Esophagus muscularis mucosa (tissue), 3 donors: Measurements from ENCODE around the gene DIP2A.

Experiments used
- POLR2A ChIP-seq: fragments of 450-650 bp; IDR thresholded peaks from one replicate; pipeline ENCODE4 v1.6.1; 2017; ENCODE audit warnings: antibody characterized with exemption, moderate library complexity, mild to moderate bottlenecking, low read depth
- TF ChIP-seq, protein P1 (sequence below), 3 experiments: fragments of 200-600 bp in 2 of 3; fragments of 450-650 bp in 1 of 3; sonication (generic) in 2 of 3; IDR thresholded peaks; one replicate each; pipeline ENCODE4 v1.5.1; 2017 to 2019; ENCODE audit warnings: antibody characterized with exemption in 3 of 3, mild to moderate bottlenecking in 2 of 3, moderate library complexity in 1 of 3

DNA sequence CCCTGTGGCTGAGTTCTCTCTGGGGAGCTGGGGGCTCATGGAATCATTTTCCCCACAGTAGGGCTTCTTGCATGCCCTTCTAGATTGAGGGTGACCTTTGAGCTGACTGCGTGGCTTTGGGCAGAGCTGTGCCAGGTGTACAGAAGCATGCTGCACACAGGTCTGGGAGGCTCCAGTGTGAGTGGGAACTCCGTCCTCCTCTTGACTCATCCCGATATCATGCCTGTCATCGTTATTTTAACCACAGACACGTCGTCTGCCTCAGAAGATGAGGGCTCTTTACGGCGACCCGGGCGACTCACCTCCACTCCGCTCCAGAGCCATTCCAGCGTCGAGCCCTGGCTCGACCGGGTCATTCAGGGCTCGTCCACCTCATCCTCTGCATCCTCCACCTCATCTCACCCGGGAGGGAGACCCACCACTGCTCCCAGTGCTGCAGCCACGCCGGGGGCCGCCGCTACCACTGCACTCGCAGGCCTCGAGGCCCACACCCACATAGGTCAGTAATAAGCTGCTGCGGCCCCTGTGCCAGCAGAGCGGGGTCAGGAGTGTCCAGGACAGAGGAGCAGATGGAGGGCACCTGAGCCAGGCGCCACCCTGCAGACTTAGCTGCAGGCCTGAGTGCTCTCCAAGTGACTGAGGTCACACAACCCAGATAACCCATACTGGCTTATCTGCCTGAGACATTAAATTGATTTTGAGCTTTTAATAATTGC, 39.8 kb downstream of the DIP2A start:
- TF ChIP-seq, protein P1, sequence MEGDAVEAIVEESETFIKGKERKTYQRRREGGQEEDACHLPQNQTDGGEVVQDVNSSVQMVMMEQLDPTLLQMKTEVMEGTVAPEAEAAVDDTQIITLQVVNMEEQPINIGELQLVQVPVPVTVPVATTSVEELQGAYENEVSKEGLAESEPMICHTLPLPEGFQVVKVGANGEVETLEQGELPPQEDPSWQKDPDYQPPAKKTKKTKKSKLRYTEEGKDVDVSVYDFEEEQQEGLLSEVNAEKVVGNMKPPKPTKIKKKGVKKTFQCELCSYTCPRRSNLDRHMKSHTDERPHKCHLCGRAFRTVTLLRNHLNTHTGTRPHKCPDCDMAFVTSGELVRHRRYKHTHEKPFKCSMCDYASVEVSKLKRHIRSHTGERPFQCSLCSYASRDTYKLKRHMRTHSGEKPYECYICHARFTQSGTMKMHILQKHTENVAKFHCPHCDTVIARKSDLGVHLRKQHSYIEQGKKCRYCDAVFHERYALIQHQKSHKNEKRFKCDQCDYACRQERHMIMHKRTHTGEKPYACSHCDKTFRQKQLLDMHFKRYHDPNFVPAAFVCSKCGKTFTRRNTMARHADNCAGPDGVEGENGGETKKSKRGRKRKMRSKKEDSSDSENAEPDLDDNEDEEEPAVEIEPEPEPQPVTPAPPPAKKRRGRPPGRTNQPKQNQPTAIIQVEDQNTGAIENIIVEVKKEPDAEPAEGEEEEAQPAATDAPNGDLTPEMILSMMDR (IDR thresholded peaks at IDR 0.05) = no peak
- no peak for TF ChIP-seq POLR2A
